HL-60 (cell line): ENCODE measurements around the gene ALPL.
"Not testable (repeated sequence)": the region's sequence is repeated elsewhere in the genome, so short reads cannot be mapped to it uniquely, and the experiment has no call there.

Experiments used
- CTCF ChIP-seq: IDR thresholded peaks from one replicate; pipeline ENCODE4 v1.5.1; 2011; ENCODE audit warnings: low read length, control low read depth, inconsistent platforms; ENCODE audit not compliant: insufficient read depth
- GABPA ChIP-seq: IDR thresholded peaks from 2 replicates; pipeline ENCODE4 v1.6.1; 2012; ENCODE audit warnings: low read depth
- POLR2AphosphoS5 ChIP-seq: IDR thresholded peaks from 2 replicates; pipeline ENCODE4 v1.6.1; 2012; ENCODE audit warnings: low read depth
- SPI1 ChIP-seq: IDR thresholded peaks from 2 replicates; pipeline ENCODE4 v1.6.1; 2012; ENCODE audit warnings: low read depth, mild to moderate bottlenecking, borderline replicate concordance
- TF ChIP-seq, protein P1 (sequence below): IDR thresholded peaks from 2 replicates; pipeline ENCODE4 v1.6.1; 2012; ENCODE audit warnings: low read depth; ENCODE audit not compliant: insufficient replicate concordance

GRCh38 chr1:21467946-21468345 lies 41.3 kb upstream of the ALPL start:
- not testable (repeated sequence) for TF ChIP-seq CTCF, SPI1, POLR2AphosphoS5, GABPA
- TF ChIP-seq, protein P1, sequence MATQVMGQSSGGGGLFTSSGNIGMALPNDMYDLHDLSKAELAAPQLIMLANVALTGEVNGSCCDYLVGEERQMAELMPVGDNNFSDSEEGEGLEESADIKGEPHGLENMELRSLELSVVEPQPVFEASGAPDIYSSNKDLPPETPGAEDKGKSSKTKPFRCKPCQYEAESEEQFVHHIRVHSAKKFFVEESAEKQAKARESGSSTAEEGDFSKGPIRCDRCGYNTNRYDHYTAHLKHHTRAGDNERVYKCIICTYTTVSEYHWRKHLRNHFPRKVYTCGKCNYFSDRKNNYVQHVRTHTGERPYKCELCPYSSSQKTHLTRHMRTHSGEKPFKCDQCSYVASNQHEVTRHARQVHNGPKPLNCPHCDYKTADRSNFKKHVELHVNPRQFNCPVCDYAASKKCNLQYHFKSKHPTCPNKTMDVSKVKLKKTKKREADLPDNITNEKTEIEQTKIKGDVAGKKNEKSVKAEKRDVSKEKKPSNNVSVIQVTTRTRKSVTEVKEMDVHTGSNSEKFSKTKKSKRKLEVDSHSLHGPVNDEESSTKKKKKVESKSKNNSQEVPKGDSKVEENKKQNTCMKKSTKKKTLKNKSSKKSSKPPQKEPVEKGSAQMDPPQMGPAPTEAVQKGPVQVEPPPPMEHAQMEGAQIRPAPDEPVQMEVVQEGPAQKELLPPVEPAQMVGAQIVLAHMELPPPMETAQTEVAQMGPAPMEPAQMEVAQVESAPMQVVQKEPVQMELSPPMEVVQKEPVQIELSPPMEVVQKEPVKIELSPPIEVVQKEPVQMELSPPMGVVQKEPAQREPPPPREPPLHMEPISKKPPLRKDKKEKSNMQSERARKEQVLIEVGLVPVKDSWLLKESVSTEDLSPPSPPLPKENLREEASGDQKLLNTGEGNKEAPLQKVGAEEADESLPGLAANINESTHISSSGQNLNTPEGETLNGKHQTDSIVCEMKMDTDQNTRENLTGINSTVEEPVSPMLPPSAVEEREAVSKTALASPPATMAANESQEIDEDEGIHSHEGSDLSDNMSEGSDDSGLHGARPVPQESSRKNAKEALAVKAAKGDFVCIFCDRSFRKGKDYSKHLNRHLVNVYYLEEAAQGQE: not testable (repeated sequence)
